Renal pelvis (tissue), 12 donors: ENCODE data around the gene MMP20. TPM values are rescaled to one million over a fixed set of nuclear protein-coding genes. Genes with fewer than 3 reads are reported as not detected.
"Not testable (repeated sequence)": the region's sequence is repeated elsewhere in the genome, so short reads cannot be mapped to it uniquely, and the experiment has no call there.

Experiments used
- DNase-seq: peaks from one replicate; pipeline ENCODE4 v3.0.0-alpha.2; 2013
- long read RNA-seq, 16 experiments: transcript quantifications; one replicate each; lab custom pipeline, GENCODE V29; 2026
- polyA plus RNA-seq, 3 donors: library from polyadenylated mRNA; unstranded; fragments of 120-200 nt; gene quantifications; one replicate each; pipeline ENCODE4 v1.2.1, GENCODE V29; 2013; ENCODE audit not compliant: insufficient read length in 3 of 3

MMP20 gene, protein sequence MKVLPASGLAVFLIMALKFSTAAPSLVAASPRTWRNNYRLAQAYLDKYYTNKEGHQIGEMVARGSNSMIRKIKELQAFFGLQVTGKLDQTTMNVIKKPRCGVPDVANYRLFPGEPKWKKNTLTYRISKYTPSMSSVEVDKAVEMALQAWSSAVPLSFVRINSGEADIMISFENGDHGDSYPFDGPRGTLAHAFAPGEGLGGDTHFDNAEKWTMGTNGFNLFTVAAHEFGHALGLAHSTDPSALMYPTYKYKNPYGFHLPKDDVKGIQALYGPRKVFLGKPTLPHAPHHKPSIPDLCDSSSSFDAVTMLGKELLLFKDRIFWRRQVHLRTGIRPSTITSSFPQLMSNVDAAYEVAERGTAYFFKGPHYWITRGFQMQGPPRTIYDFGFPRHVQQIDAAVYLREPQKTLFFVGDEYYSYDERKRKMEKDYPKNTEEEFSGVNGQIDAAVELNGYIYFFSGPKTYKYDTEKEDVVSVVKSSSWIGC
- polyA plus RNA-seq, result not detected
- long read RNA-seq, donor 1, result 0 reads
- long read RNA-seq, donor 2, result 0 reads
- long read RNA-seq, donor 3, result 0 reads
- long read RNA-seq, donor 4, result 0 reads
- long read RNA-seq, donor 5, result 0 reads
- long read RNA-seq, donor 6, result 0 reads
- long read RNA-seq, donor 7, result 0 reads
- long read RNA-seq, donor 8, result 0 reads
- long read RNA-seq, donor 9, result 0 reads
- long read RNA-seq, donor 10, result 0 reads
- long read RNA-seq, donor 11, result 0 reads
- long read RNA-seq, donor 12, result 0 reads
- long read RNA-seq, donor 13, result 0 reads
- long read RNA-seq, donor 14, result 0 reads
- long read RNA-seq, donor 15, result 0 reads
- long read RNA-seq, donor 16, result 0 reads

DNA sequence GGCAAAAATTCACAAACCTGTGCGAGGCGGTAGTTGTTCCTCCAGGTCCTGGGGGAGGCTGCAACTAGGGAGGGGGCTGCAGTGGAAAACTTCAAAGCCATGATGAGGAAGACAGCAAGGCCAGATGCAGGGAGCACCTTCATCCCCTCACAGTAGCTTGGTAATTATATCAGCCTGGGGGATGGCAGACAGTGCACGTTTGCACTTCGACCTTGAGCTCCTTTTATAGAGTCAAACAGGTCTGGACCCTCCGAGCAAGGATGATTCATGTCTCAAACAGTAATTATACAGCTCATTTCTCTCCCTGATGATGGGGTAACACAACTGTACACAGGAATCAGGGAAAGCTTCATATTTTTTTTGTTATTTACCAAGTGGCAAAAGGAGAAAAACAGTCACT, at the start of gene MMP20:
MMP20 (minus strand) TSS at position 156 of the 400 bp plus-strand sequence; CDS start at position 143, 13 bp downstream.
- DNase-seq, result no peak

DNA sequence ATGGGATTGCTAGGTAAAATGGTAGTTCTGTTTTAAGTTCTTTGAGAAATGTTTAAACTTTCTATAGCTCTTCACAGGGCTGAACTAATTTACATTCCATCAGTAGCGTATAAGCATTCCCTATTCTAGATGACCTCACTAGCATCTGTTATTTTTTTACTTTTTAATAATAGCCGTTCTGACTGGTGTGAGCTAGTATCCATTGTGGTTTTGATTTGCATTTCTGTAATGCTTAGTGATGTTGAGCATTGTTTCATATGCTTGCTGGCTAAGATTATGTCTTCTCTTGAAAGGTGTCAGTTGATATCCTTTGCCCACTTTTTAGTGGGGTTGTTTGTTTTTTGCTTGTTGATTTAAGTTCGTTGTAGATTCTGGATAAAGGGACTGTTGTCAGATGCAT, 44.5 kb upstream of the MMP20 start:
- DNase-seq, result no peak

DNA sequence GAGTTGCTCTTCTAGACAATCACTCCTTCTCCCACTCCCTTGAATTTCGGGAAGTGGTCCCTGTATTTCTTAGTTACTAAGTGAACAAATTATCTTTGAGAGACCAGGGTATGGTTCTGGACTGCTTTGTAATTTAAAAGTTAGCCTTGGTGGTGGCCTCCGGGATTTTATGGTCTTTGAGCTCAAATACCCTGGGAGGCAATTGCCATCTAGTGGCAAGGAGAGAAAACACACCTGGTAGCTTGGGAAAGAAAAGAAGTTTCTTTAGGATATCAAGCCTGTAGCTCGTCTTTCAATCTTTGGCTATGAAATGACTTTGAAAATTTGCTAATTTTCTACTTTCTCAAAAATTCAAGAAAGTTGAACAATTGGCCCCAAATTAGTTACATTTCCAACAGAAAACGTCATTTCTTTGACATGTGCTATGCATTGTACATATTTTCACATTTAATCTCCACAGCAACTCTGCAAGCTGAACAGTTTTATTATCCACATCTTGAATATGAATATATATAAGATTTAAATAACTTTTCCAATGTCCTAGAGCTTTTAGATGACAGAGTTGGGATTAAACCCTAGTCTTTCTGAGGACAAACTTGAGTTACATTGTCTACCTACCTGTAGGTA, 41.3 kb upstream of the MMP20 start:
- DNase-seq, result peak; percentile 26

DNA sequence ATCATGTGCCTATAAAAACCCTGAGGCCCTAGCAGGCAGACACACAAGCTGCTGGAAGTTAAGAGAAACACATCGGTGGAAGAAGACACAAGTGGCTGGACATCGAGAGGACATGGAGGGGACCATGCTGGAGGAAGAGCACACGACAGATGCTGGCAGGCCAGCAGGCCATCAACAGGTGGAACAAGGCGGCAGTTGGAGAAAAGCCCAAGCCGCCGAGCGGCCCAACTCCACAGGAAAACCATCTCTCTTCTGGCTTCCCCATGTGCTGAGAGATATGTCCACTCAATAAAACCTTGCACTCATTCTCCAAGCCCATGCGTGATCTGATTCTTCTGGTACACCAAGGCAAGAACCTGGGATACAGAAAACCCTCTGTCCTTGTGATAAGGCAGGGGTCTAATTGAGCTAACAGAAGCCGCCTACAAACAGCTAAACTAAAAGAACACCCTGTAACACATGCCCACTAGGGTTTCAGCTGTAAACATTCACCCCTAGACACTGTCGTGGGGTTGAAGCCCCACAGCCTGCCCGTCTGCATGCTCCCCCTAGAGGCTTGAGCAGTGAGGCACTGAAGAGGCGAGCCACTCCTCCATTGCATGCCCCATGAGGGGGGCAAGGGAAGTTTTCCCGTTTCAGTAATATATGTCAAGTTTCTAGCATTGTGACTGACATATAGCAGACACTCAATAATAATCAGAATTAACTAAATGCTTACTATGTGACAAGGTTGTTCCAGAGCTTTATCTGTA, 39.0 kb upstream of the MMP20 start:
- no peak for DNase-seq

DNA sequence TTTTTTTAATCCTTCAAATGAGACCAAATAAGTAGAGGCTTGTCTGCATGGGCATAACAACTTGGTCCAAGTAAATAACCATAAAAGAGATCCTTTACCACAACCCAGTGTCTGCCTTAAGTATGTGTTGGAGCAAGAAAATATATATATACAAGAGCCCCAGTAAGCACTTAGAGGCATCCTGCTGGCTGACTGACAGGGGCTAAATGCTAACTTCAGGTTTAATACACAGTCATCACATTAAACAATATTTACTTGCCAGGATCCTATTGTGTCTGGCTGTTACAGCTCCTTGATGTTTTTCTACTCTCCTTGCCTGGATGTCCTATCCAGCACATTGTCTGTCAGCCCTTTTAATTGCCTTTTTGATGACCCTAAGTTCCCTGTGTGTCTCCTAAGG, 37.5 kb upstream of the MMP20 start:
- DNase-seq, result no peak

DNA sequence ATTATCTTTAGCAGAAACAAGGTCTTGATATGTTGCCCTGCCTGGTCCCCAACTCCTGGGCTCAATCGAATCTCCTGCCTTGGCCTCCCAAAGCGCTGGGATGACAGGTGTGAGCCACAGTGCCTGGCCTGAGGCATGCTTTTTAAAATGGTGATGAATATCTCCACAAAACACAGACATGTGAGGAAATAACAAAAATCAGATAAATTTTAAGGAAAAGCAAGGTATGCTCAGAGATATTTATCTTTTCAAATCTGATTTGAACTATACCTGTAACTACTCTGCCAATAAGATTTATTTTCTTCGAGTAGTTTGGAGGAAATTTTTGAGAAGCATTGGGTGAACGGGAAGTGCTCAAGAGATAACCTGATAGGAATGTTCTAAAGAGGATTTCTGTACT, 35.9 kb upstream of the MMP20 start:
- no peak for DNase-seq

DNA sequence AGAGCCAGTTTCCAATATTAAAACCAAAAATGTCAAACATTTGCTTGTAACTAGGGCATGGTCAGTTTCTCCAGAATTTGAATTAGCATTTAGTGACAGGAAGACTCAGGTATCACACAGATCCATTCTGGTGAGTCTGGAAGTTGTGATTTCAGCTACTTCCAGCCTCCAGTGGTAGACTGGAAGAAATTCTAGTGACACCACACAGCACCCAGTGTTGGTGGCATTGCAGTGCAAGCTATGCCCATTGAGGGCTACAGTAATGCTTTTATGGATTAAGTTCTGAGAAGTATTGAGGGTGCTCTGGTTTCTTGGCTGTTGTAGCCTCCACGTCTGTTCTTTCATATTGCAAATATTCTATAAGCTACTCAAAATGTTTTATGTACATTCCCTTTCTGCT, 31.4 kb upstream of the MMP20 start:
- no peak for DNase-seq

DNA sequence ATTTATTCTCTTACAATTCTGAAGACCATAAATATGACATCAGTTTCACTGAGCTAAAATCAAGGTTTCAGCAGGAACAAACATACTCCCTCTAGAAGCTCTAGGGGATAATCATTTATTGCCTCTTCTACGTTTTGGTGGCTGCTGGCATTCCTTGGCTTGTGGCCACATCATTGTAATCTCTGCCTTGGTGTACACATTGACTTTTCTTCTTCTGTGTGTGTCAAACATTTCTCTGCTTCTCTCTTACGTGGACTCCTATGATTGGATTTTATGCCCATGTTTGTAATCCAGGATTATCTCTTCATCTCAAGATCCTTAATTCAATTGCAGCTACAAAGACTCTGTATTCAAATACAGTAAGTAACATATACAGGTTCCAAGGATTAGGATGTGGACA, 30.4 kb upstream of the MMP20 start:
- no peak for DNase-seq

DNA sequence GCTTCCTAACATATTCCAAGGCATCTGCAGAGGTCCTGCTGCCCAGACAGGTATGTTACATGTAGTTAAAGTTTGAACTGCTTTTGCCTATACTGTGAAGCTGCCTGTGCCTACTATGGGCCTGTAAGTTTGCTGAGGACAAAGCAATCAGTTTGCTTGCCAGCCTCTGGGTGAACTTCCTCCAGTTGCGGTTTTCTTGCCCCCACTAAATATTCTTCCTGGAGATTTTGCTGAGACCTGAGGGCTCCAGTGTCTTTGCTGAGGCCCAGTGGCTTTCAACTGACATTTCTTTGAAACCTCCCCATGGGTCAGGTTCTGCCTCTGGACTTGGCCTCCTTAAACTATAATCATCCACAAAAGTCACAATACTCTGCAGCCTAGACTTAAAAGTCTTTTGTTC, 29.6 kb upstream of the MMP20 start:
- no peak for DNase-seq

DNA sequence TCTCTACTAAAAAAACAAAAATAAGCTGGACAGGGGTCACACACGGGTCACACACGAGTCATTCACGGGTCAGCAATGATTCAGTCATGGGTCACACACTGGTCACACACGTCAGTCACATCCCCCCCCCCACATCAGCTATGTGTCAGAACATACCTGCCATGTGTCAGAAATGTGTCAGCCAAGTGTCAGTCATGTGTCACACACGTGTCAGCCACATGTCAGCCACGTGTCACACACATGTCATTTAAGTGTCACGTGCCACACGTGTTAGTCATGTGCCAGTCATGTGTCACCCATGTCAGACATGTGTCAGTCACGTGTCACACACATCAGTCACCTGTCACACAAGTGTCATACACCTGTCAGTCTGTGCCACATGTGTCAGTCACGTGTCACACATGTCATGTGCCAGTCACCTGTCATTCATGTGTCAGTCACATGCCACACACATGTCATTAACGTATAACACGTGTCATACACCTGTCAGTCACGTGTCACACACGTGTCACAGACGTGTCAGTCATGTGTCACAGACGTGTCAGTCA, 28.7 kb upstream of the MMP20 start:
- DNase-seq, result no peak

DNA sequence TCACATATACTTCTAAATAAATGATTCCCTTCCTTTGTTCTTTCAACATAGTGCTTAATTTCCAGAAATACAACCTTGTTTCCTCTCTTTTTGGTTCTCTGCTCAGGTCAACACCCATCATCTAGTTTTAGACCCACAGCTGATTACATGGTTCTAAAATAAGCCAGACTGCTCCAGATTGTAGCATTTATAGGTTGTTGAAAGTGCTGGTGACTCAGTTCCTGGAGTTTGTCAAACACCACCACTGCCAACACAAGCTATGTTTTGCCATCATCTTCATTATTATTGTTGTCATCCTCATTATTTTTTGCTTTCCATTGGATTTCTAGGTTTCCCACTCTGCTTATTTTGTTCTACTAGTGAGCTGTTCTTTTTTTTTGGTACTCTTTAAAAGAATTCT, 22.3 kb upstream of the MMP20 start:
- no peak for DNase-seq

DNA sequence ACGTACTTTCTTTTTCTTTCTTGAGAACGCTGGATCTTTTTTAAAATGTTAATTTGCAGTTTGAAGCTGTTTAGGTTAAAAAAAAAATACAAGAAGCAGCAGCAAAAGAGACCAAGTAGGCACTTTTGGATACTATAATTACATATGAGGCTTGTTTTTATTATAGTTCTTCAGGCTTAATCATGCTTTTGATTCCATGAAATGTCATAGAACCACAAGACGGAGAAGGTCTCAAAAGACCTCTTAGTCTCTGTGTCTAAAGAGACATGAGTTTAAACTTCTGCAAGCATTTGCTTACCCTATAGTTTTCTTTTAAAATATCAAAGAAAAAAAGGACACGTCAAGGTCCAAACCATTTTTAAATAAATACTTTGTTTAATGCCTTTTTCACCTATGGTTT, 18.8 kb upstream of the MMP20 start:
- DNase-seq, result no peak

DNA sequence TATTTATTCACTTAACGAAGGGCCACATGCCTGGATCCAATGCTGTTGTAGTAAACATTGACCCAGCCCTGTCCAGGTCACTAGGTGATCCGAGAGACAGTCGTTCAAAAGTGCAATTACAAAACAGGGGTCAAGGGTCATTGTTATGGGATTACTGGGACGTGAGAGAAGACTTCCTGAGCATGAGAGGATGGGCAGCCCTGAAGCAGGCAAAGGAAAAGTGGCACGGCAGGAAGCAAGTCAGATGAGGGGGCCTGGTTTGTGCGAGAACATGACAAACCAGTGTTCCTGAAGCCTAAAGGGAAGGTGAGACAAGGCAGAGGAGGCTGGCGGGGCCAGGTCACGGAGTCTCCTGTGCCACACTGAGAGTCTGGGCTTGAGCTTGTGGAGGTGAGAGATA, 15.8 kb upstream of the MMP20 start:
- DNase-seq, result no peak

DNA sequence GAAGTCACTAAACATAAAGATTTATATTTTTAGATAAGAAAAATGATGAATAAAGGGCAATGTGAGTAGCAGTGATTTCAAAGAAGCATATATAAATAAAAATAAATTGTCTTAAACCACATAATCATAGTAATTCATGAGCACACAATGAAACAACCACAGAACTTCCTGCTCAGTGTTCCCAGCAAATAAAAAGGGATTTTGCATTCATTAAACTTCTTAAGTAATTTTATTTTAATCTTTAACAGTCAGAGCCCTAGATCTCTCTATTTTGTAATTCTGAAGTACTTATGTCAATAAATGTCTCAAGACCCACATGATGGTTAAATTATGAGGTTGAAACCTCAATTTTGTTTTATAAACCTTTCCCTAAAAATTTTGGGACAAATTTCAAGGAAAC, 14.5 kb upstream of the MMP20 start:
- DNase-seq, result no peak

DNA sequence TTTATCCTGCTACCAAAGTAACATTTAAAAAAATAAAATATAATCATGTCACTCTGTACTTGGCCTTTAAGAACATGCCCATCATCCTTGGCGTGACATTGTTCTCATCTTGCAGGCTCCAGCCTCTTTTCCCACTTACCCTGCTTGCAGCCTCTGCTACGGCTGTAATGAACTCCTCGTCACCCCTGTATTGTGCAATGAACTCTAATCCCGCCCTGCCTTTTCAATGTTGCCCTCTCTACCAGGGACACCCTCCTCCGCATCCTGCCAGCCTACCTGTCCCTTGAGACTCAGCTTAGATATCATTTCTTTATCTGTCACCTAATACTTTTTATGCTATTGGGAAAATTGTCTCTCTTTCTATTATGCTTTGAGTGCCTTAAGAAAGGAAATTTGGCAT, 12.6 kb upstream of the MMP20 start:
- DNase-seq, result no peak

DNA sequence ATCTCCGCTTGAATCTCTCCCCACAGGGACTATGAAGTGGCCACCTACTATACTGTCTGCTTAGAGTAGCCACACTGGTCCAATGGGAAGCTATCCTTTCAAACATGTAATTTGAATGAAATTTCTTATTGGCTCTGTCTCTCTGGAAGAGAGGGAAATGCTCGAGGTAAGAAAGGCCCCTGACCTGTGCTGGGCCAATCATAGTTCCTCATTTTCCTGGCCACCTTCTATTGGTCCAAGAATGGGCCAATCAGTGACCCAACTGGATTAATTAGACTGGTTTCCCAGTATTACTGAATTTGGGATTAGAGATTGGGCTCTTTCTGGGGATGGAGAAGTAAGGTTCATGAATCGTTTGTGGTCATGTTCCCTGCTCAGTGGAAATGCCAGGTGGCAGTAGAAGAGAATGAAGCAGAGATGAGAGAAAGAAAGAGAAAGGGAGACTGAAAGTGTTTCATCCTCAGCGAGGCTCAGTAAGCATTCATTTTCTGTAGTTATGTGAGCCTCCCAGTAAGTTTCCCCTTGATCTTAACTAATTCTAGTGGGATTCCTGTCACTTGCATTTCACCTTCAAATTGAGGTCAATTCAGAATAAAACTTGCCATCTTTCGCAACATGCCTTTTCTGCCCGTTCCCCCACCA, 8.4 kb upstream of the MMP20 start:
- DNase-seq, result no peak

DNA sequence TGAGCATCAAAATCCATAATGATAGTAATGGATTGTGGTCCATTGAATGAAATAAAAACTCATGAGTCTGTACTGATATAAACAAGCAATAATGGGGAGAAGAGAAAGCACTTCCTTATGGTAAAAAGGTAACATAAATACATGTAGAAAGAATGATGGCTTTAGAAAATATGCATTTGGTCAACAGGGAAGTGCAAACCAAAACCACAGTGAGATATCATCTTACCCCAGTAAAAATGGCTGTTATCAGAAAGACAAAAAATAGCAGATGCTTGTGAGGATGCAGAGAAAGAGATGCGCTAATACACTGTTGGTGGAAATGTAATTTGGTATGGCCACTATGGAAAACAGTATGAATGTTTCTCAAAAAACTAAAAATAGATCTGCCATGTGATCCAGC, 6.9 kb upstream of the MMP20 start:
- DNase-seq, result no peak

DNA sequence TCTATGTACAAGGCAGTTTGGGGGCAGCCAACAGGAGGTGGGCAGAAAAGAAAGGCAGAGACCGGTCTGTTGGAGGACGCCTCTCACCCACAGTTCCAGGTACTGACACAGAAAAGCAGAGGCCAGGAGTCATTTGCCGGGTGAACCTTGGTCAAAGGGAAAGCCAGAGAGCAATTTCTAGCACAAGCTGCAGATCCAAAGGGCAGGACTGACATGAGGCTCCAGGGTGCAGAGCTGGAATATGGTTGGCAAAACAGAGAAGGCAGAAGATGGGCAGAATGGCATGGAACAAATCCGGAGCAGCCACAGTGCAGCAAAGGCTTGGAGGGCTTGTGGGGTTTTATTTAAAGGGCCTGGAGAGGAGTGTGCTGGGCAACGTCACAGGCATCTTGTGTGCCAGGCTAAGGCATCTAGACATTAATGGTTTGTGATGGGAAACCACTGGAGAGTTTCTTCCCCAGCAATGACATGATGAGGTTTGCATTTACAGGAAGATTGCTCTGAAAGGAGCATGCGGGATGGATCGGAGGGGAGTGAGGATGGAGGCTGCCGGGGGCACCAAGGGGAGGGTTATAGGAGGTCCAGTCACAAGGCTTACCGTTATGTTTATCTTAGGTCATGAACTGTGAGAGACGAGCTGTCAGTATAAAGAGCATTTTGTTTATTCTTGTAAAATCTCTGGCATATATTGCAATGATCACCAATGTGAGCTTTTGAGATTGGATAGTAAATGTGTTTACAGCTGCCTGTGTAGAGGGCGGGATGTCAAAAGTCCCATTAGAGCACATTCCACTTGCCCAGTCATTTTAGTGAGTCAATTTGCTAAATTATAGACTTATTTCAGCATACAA, 5.7 kb upstream of the MMP20 start:
- DNase-seq, result no peak

DNA sequence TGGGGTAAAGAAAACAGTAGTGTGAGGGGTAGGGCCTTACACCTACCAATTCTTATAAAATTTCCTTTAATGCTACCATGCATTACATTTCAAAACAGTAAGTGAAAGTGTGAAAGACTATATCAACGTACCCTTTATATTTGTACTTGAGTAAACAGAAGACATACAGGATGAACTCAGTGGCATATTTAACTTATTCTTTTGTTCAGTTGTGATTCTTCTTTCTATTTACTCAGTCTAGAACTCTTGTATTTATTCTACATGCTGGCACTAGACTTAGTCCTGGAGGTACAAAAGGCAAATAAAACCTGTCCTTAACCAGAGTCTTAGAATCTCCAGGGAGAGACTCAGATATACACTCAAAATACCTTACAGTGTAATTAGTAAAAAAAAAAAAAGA, 4.8 kb upstream of the MMP20 start:
- DNase-seq, result not testable (repeated sequence)

DNA sequence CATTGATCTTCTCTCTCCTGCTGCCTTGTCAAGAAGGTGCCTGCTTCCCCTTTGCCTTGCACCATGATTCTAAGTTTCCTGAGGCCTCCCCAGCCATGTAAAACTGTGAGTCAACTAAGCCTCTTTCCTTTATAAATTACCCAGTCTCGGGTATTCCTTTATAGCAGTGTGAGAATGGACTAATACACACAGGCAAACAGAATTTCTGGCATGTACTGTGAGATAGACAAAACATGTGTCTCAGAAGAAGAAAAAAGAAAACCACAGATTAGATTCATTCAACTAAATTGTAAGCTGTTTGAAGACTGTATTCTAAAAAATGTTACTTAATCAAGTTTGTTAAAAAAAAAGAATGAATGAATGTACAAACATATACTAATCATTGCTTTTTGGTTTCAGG, 1.5 kb upstream of the MMP20 start:
- DNase-seq, result no peak
